Left lung (tissue), 14 donors: Measurements from ENCODE around the gene TNK1. TPM values are rescaled to one million over a fixed set of nuclear protein-coding genes. Genes with fewer than 3 reads are reported as not detected.
A peak's percentile ranks its signal among the peaks of the same experiment; 100 is the strongest.
"Not testable (repeated sequence)": the region's sequence is repeated elsewhere in the genome, so short reads cannot be mapped to it uniquely, and the experiment has no call there.

ENCODE experiments used
- ATAC-seq: fragments of 200-7000 bp; cut with Tn5 transposase; one replicate; pipeline ENCODE4 v1.9.1; 2020; ENCODE audit warnings: moderate library complexity
- DNase-seq, 4 donors: peaks; one replicate each; pipeline ENCODE4 v3.0.0-alpha.2; 2013 to 2020
- H3K27ac ChIP-seq, 2 donors: fragments of 200-600 bp; sonication (generic) in 1 of 2; one replicate each; pipeline versions ENCODE4 v1.5.0 to v1.8.0; 2020 to 2021
- H3K27me3 ChIP-seq, 2 donors: fragments of 200-600 bp; sonication (generic) in 1 of 2; one replicate each; pipeline versions ENCODE4 v1.5.0 to v1.8.0; 2020 to 2021
- H3K36me3 ChIP-seq, 2 donors: fragments of 200-600 bp; sonication (generic) in 1 of 2; one replicate each; pipeline versions ENCODE4 v1.5.0 to v1.8.0; 2020 to 2021
- H3K4me1 ChIP-seq, 2 donors: fragments of 200-600 bp; one replicate each; pipeline ENCODE4 v1.8.0; 2021
- H3K4me3 ChIP-seq, 2 donors: fragments of 200-600 bp; sonication (generic) in 1 of 2; one replicate each; pipeline versions ENCODE4 v1.5.0 to v1.8.0; 2020 to 2021; ENCODE audit warnings: mild to moderate bottlenecking in 1 of 2
- H3K9me3 ChIP-seq, 2 donors: fragments of 200-600 bp; sonication (generic) in 1 of 2; one replicate each; pipeline versions ENCODE4 v1.5.0 to v1.8.0; 2020 to 2021
- intact Hi-C, 2 donors: fragments of 100-400 bp; cut with DNase I; formaldehyde crosslinking; loops; one replicate each; pipeline versions ENCODE4 v1.11.2 to v1.14.2; 2022
- long read RNA-seq, 12 donors: library from polyadenylated mRNA in 2 of 12; unstranded in 2 of 12; transcript quantifications; one replicate each; pipeline ENCODE4 v2.0.0 and lab custom pipeline, GENCODE V29; 2019 to 2026
- polyA plus RNA-seq, 6 donors: library from polyadenylated mRNA; unstranded; fragments of 120-200 nt; gene quantifications; one replicate each; pipeline ENCODE4 v1.2.1, GENCODE V29; 2013; ENCODE audit not compliant: insufficient read length in 6 of 6
- total RNA-seq, 2 donors: library from RNA; stranded (reverse); fragmentation: NEBNext Ultra II Directional; extraction: Animal tissue kit (Norgen Biotek cat#: 25700); gene quantifications; one replicate each; pipeline ENCODE4 v1.2.1, GENCODE V29; 2021
- TF ChIP-seq, protein P1 (sequence below), 2 donors: fragments of 200-600 bp; sonication (generic) in 1 of 2; IDR thresholded peaks; one replicate each; pipeline versions ENCODE4 v1.5.0 to v1.8.0; 2021; ENCODE audit warnings: antibody characterized with exemption in 2 of 2
- donor health status: DM: no; HTN: yes; CAD: no.
- donor health status: DM: no; HTN: no; CAD: no.

TNK1 gene
- total RNA-seq (1 to 10 TPM; 6.1 to 6.4 TPM), polyA plus RNA-seq (1 to 10 TPM; 5.3 to 8.7 (median 6.4) TPM)
- long read RNA-seq, donor 1, partial matches to known transcripts, result 72 of 72 reads
- long read RNA-seq, donor 1, other reads (novel, unspliced or antisense), result 0 of 72 reads
- long read RNA-seq, donor 2, partial matches to known transcripts, result 177 of 219 reads
- long read RNA-seq, donor 2, other reads (novel, unspliced or antisense), result 42 of 219 reads
- long read RNA-seq, donor 3, result 0 reads
- long read RNA-seq, donor 4, partial matches to known transcripts, result 0 of 1 reads
- long read RNA-seq, donor 4, other reads (novel, unspliced or antisense), result 1 of 1 reads
- long read RNA-seq, donor 5, result 0 reads
- long read RNA-seq, donor 6, partial matches to known transcripts, result 0 of 28 reads
- long read RNA-seq, donor 6, other reads (novel, unspliced or antisense), result 28 of 28 reads
- long read RNA-seq, donor 7, result 0 reads
- long read RNA-seq, donor 8, partial matches to known transcripts, result 79 of 194 reads
- long read RNA-seq, donor 8, other reads (novel, unspliced or antisense), result 115 of 194 reads
- long read RNA-seq, donor 9, result 0 reads
- long read RNA-seq, donor 10, partial matches to known transcripts, result 1 of 1 reads
- long read RNA-seq, donor 10, other reads (novel, unspliced or antisense), result 0 of 1 reads
- long read RNA-seq, donor 11, result 0 reads
- long read RNA-seq, donor 12, partial matches to known transcripts, result 61 of 218 reads
- long read RNA-seq, donor 12, other reads (novel, unspliced or antisense), result 157 of 218 reads

GRCh38 chr17:7380855-7381683 is at the start of gene TNK1:
TSS of gene TNK1 (plus strand) at chr17:7381089. CDS start at chr17:7382927, 1,838 bp downstream.
- peaks cover 7 to 36% of the 10 kb centered on the region in 2 donors for H3K4me1 ChIP-seq
- H3K4me3 ChIP-seq, result peak within 1 kb of the TSS; percentile 42 to 48
- peak within 1 kb of the TSS in 1 of 2 donors; percentile 66 for H3K27ac ChIP-seq
- peak in 2 of 4 donors; percentile 67 to 89 for DNase-seq
- intact Hi-C loops, result no loop called here
- TF ChIP-seq, protein P1, sequence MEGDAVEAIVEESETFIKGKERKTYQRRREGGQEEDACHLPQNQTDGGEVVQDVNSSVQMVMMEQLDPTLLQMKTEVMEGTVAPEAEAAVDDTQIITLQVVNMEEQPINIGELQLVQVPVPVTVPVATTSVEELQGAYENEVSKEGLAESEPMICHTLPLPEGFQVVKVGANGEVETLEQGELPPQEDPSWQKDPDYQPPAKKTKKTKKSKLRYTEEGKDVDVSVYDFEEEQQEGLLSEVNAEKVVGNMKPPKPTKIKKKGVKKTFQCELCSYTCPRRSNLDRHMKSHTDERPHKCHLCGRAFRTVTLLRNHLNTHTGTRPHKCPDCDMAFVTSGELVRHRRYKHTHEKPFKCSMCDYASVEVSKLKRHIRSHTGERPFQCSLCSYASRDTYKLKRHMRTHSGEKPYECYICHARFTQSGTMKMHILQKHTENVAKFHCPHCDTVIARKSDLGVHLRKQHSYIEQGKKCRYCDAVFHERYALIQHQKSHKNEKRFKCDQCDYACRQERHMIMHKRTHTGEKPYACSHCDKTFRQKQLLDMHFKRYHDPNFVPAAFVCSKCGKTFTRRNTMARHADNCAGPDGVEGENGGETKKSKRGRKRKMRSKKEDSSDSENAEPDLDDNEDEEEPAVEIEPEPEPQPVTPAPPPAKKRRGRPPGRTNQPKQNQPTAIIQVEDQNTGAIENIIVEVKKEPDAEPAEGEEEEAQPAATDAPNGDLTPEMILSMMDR (IDR thresholded peaks at IDR 0.05), result no peak
- H3K36me3 ChIP-seq, result no peaks in the 10 kb centered on the region
- no peaks in the 10 kb centered on the region for H3K9me3 ChIP-seq
- ATAC-seq, result peak; percentile 92
- peaks cover 3 to 55% of the 10 kb centered on the region in 2 donors for H3K27me3 ChIP-seq

GRCh38 chr17:7332111-7332510 is 48.8 kb upstream of the TNK1 start:
- TF ChIP-seq, protein P1 (IDR thresholded peaks at IDR 0.05), result no peak
- peaks cover 3 to 35% of the 10 kb centered on the region in 2 donors for H3K4me1 ChIP-seq
- ATAC-seq, result no peak
- no peaks in the 10 kb centered on the region for H3K36me3 ChIP-seq
- no peaks in the 10 kb centered on the region for H3K9me3 ChIP-seq
- H3K27ac ChIP-seq, result no peak overlapping the region
- intact Hi-C loops, result no loop called here
- no peak overlapping the region for H3K4me3 ChIP-seq
- peak in 1 of 4 donors; percentile 13 for DNase-seq
- H3K27me3 ChIP-seq, result peaks cover 0 to 20% of the 10 kb centered on the region in 2 donors

DNA sequence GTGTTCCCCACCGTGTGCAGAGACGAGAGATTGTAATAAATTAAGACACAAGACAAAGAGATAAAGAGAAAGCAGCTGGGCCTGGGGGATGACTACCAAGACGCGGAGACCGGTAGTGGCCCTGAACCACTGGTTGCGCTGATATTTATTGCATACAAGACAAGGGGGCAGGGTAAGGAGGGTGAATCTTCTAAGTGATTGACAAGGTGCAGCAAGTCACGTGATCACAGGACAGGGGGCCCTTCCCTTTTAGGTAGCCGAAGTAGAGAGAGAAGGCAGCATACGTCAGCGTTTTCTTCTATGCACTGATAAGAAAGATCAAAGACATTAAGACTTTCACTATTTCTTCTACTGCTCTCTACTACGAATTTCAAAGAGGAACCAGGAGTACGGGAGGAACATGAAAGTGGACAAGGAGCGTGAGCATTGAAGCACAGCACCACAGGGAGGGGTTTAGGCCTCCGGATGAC is 48.3 kb upstream of the TNK1 start:
- ATAC-seq, intact Hi-C loops, H3K27ac ChIP-seq, H3K4me3 ChIP-seq, H3K36me3 ChIP-seq, DNase-seq, H3K9me3 ChIP-seq: not testable (repeated sequence)
- H3K27me3 ChIP-seq, result peaks cover 0 to 21% of the 10 kb centered on the region in 2 donors
- H3K4me1 ChIP-seq, result peaks cover 3 to 37% of the 10 kb centered on the region in 2 donors

GRCh38 chr17:7334938-7335538 is 45.9 kb upstream of the TNK1 start:
- Histone ChIP-seq H3K9me3 (no peaks in the 10 kb centered on the region), H3K27me3 (peaks cover 0 to 25% of the 10 kb centered on the region in 2 donors), H3K36me3 (no peaks in the 10 kb centered on the region), H3K27ac (no peak overlapping the region), H3K4me1 (peaks cover 3 to 38% of the 10 kb centered on the region in 2 donors), H3K4me3 (no peak overlapping the region)
- DNase-seq (peak in 1 of 4 donors; percentile 31), ATAC-seq (no peak)
- TF ChIP-seq, protein P1 (IDR thresholded peaks at IDR 0.05), result no peak
- intact Hi-C loops, result no loop called here

- H3K36me3 ChIP-seq, intact Hi-C loops, H3K9me3 ChIP-seq, DNase-seq, ATAC-seq: not testable (repeated sequence)
- Histone ChIP-seq H3K4me1 (peaks cover 0 to 36% of the 10 kb centered on the region in 2 donors), H3K27me3 (peaks cover 0 to 29% of the 10 kb centered on the region in 2 donors), H3K4me3 (peak overlapping the region in 1 of 2 donors; percentile 47), H3K27ac (peak overlapping the region in 1 of 2 donors; percentile 66)
Observed at GRCh38 chr17:7335765-7336164, 45.1 kb upstream of the TNK1 start.
